Panc1 (cell line): Measurements from ENCODE around the gene CRISP2. TPM values are rescaled to one million over a fixed set of nuclear protein-coding genes. Genes with fewer than 3 reads are reported as not detected.
"Not testable (repeated sequence)": the region's sequence is repeated elsewhere in the genome, so short reads cannot be mapped to it uniquely, and the experiment has no call there.

Experiments used
- ATAC-seq: fragments of 200-7000 bp; cut with Tn5 transposase; 2 replicates; pipeline ENCODE4 v1.9.1; 2020; ENCODE audit warnings: mild to moderate bottlenecking, moderate library complexity
- BruUV-seq: library from RNA; stranded (reverse); fragments of 400-500 nt; replicated peaks from 2 replicates; lab custom pipeline; 2021; lab: Mats Ljungman, UMichigan
- CTCF ChIA-PET: fragments of 300-600 bp; sonication (Branson Sonifier 250); formaldehyde crosslinking; loops from one replicate; lab custom pipeline; 2022; ENCODE audit warnings: antibody characterized with exemption; lab: Charles Lee
- POLR2A ChIA-PET: fragments of 300-600 bp; sonication (Branson Sonifier 250); formaldehyde crosslinking; loops from one replicate; lab custom pipeline; 2022; ENCODE audit warnings: antibody characterized with exemption; lab: Charles Lee
- DNase-seq: peaks from one replicate; pipeline ENCODE4 v3.0.0-alpha.2; 2010; ENCODE audit warnings: low read depth, low spot score
- H3K27ac ChIP-seq: 2 replicates; pipeline ENCODE4 v1.5.1; 2011; ENCODE audit warnings: mild to moderate bottlenecking, low read length, inconsistent platforms
- H3K27me3 ChIP-seq: fragments of 200-500 bp; sonication (Bioruptor generic); 2 replicates; pipeline ENCODE4 v1.6.0; 2014; ENCODE audit warnings: low read length, inconsistent platforms; ENCODE audit not compliant: control insufficient read depth, insufficient read depth
- H3K36me3 ChIP-seq: fragments of 200-500 bp; sonication (Bioruptor generic); 2 replicates; pipeline ENCODE4 v1.5.1; 2014; ENCODE audit warnings: inconsistent platforms, mild to moderate bottlenecking, low read length, moderate library complexity; ENCODE audit not compliant: control insufficient read depth, insufficient read depth
- H3K4me1 ChIP-seq: 2 replicates; pipeline ENCODE4 v1.5.1; 2011; ENCODE audit warnings: inconsistent platforms, mild to moderate bottlenecking, low read length, moderate library complexity; ENCODE audit not compliant: control insufficient read depth, insufficient read depth
- H3K4me3 ChIP-seq, 2 experiments: 2 replicates each; pipeline ENCODE4 v1.5.1; 2011 to 2012; ENCODE audit warnings: low read depth in 2 of 2, low read length in 2 of 2, mild to moderate bottlenecking in 2 of 2, inconsistent platforms in 1 of 2, moderate library complexity in 1 of 2
- H3K9me3 ChIP-seq: fragments of 200-500 bp; sonication (Bioruptor generic); 2 replicates; pipeline ENCODE4 v1.5.1; 2014; ENCODE audit warnings: low read depth, mild to moderate bottlenecking, inconsistent platforms, low read length, moderate library complexity; ENCODE audit not compliant: control insufficient read depth, insufficient read depth
- CTCF ChIP-seq: fragments of 450-650 bp; IDR thresholded peaks from 2 replicates; pipeline ENCODE4 v1.5.1; 2017; ENCODE audit warnings: mild to moderate bottlenecking
- POLR2AphosphoS5 ChIP-seq: IDR thresholded peaks from 2 replicates; pipeline ENCODE4 v1.6.1; 2012; ENCODE audit warnings: mild to moderate bottlenecking, low read depth, low read length, moderate library complexity
- REST ChIP-seq, 2 experiments: IDR thresholded peaks; 2 replicates each; pipeline ENCODE4 v1.6.1; 2011 to 2012; ENCODE audit warnings: low read depth in 2 of 2, control low read depth in 1 of 2, low read length in 1 of 2, mild to moderate bottlenecking in 1 of 2, moderate library complexity in 1 of 2; ENCODE audit not compliant: insufficient read depth in 1 of 2
- SIN3A ChIP-seq: IDR thresholded peaks from 2 replicates; pipeline ENCODE4 v1.6.1; 2012; ENCODE audit warnings: low read depth, mild to moderate bottlenecking, low read length, moderate library complexity, borderline replicate concordance; ENCODE audit not compliant: insufficient read depth
- TCF7L2 ChIP-seq: IDR thresholded peaks from 2 replicates; pipeline ENCODE4 v1.6.1; 2011; ENCODE audit warnings: mild to moderate bottlenecking, low read depth, low read length, inconsistent platforms
- in situ Hi-C: cut with HindIII; loops from 2 replicates; pipeline ENCODE4 v1.10.0; 2016; ENCODE audit warnings: low sequenced_read_pairs, low pct_unique_long_range_greater_than_20kb
- intact Hi-C: fragments of 100-400 bp; cut with micrococcal nuclease; formaldehyde crosslinking; loops from one replicate; pipeline ENCODE4 v1.10.0; 2022; ENCODE audit not compliant: unreplicated experiment
- total RNA-seq: library from RNA; stranded (reverse); gene quantifications from one replicate; pipeline ENCODE4 v1.2.1, GENCODE V29; 2021; ENCODE audit not compliant: unreplicated experiment

CRISP2 gene
- total RNA-seq, 1 experiment from 2014 or later = not detected

GRCh38 chr6:49732781-49733180 is 19.4 kb upstream of the CRISP2 start:
- POLR2A ChIA-PET = no interaction called here
- H3K9me3 ChIP-seq = no peaks in the 10 kb centered on the region
- no peaks in the 10 kb centered on the region for H3K27me3 ChIP-seq
- in situ Hi-C loops (no loop called here), intact Hi-C loops (no loop called here)
- no peak overlapping the region for H3K4me3 ChIP-seq
- DNase-seq (no peak), ATAC-seq (no peak)
- no peaks in the 10 kb centered on the region for H3K4me1 ChIP-seq
- TF ChIP-seq POLR2AphosphoS5 (no peak), REST (IDR thresholded peaks at IDR 0.05; ENCODE audit: insufficient read depth in 1 of 2, low read depth in 2 of 2, low read length in 1 of 2) (no peak), CTCF (no peak), TCF7L2 (no peak), SIN3A (no peak)
- H3K27ac ChIP-seq = no peak overlapping the region
- no TSS peak for BruUV-seq
- CTCF ChIA-PET = no interaction called here
- H3K36me3 ChIP-seq = no peaks in the 10 kb centered on the region

- ATAC-seq (no peak), DNase-seq (no peak)
- CTCF ChIA-PET = no interaction called here
- Histone ChIP-seq H3K4me3 (no peak overlapping the region), H3K27ac (no peak overlapping the region), H3K36me3 (no peaks in the 10 kb centered on the region), H3K4me1 (no peaks in the 10 kb centered on the region), H3K9me3 (no peaks in the 10 kb centered on the region), H3K27me3 (no peaks in the 10 kb centered on the region)
- intact Hi-C loops (no loop called here), in situ Hi-C loops (no loop called here)
- POLR2A ChIA-PET = no interaction called here
- TF ChIP-seq SIN3A (no peak), POLR2AphosphoS5 (no peak), CTCF (no peak), TCF7L2 (no peak), REST (IDR thresholded peaks at IDR 0.05; ENCODE audit: insufficient read depth in 1 of 2, low read depth in 2 of 2, low read length in 1 of 2) (no peak)
- BruUV-seq = no TSS peak
Measured at GRCh38 chr6:49730251-49730650, 16.9 kb upstream of the CRISP2 start.

- in situ Hi-C loops, H3K4me1 ChIP-seq, BruUV-seq, DNase-seq, H3K4me3 ChIP-seq, POLR2A ChIA-PET, intact Hi-C loops, H3K36me3 ChIP-seq, H3K27ac ChIP-seq, H3K9me3 ChIP-seq, CTCF ChIA-PET, ATAC-seq, H3K27me3 ChIP-seq: not testable (repeated sequence)
Measured at GRCh38 chr6:49723917-49724316, 10.6 kb upstream of the CRISP2 start.
